Right renal pelvis (tissue), 4 donors: ENCODE results near the gene RNF180. TPM values are rescaled to one million over a fixed set of nuclear protein-coding genes. Genes with fewer than 3 reads are reported as not detected.
"Not testable (repeated sequence)": the region's sequence is repeated elsewhere in the genome, so short reads cannot be mapped to it uniquely, and the experiment has no call there.

ENCODE experiments used
- DNase-seq, 4 donors: peaks; one replicate each; pipeline ENCODE4 v3.0.0-alpha.2; 2013; ENCODE audit warnings: low read depth in 4 of 4, low spot score in 3 of 4, missing footprints in 1 of 4
- polyA plus RNA-seq, 4 donors: library from polyadenylated mRNA; unstranded; fragments of 120-200 nt; gene quantifications; one replicate each; pipeline ENCODE4 v1.2.1, GENCODE V29; 2013; ENCODE audit not compliant: insufficient read length in 4 of 4

RNF180 gene
- polyA plus RNA-seq, 4 donors = 9.2 to 14.0 (median 12.8) TPM

- no peak for DNase-seq
Measured at GRCh38 chr5:64260756-64261155, 95.1 kb downstream of the RNF180 start.

DNA sequence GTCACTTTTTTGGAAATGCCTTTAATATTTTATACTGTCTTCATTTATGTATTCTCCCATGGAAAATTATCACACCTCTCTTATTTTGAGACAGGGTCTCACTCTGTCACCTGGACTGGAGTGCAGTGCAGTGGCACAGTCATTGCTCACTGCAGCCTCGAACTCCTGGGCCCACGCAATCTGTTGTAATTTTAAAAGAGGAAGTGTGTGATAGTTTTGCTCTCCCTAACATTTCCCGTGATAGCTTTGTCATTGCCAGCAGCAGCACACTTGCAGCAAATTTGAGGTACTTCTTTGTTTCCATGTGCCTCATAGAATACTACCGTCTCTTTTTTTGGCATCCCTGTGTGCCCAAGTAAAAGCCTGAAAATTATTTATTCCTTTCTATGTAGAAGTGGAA lies 103.5 kb downstream of the RNF180 start:
- no peak for DNase-seq

DNA sequence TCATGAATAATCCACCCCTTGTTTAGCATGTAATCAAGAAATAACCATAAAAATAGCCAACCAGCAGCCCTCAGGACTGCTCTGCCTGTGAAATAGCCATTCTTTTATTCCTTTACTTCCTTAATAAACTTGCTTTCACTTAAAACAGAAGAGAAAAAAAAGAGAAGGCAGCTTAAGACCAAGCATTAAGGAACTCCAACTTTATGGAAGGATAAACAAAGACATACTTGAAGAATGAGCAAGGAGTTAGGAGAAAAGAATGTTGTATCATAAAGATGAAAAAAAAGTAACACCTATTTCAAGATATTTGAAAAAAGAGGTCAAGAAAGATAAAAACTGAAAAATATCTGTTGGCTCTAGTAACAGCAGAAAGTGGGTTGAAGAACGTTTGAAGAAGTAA lies 107.6 kb downstream of the RNF180 start:
- no peak for DNase-seq

DNA sequence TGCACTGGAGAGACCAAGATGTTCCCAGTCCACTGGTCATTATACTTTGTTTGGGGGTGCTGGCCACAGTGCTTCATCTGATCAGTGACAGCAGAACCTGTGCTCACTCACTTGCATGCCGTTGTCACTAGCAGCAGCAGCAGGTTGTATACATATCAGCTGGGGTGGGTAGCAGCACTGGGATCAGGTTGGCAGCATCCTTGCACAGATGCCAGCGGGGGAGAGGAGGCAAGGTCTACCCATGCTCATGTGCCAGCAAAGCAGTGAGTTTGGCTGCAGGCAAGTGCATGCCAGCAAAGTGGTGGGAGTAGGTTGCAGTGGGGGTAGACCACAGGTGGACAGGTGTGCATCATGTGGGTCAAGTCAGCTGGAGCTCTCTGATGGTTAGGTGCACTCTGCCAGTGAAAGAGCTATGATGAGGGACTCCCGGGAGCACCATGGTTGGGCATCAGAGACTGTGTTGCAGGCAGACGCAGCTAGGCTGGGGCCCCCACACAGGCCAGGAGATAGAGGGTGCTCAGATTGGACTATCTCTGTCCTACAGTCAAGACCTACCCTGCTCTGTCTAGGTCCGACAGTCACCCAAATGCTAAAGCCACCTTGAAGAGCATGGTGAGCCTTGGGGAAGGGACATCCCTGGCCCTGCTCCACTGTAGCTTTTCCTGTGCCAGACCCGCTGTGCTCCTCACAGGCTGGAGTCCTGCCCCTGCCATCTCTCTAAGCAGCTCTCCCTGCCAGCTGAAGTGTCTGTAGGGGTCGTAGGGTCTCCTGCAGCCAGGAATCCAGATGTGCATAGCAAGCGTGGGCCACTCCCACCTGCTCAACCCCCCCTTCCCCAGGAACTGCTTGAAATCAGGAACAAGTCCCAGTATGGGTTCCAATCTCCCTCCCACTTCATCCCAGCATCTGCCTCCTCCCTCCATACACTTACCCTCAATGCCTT lies 119.8 kb downstream of the RNF180 start:
- DNase-seq = no peak

DNA sequence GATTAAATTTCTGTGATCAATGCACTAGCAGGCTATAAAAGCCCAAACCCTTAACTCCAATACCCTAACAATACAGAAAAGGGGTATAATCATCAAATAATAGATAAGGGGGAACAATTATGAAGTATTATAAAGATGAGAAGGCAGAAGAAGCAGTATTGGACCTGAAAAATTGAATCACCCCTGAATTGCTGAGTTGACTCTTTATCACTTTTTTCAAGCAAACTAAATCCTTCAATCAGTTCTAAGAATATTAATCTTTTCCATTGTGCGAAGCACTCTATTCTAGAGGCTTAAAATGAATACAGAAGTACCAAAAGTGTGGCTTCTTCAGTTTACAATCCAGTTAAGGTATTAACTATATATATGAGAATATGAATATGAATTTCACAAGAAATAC lies 120.7 kb downstream of the RNF180 start:
- DNase-seq = no peak

- DNase-seq = not testable (repeated sequence)
Measured at GRCh38 chr5:64288496-64288895, 122.9 kb downstream of the RNF180 start.

DNA sequence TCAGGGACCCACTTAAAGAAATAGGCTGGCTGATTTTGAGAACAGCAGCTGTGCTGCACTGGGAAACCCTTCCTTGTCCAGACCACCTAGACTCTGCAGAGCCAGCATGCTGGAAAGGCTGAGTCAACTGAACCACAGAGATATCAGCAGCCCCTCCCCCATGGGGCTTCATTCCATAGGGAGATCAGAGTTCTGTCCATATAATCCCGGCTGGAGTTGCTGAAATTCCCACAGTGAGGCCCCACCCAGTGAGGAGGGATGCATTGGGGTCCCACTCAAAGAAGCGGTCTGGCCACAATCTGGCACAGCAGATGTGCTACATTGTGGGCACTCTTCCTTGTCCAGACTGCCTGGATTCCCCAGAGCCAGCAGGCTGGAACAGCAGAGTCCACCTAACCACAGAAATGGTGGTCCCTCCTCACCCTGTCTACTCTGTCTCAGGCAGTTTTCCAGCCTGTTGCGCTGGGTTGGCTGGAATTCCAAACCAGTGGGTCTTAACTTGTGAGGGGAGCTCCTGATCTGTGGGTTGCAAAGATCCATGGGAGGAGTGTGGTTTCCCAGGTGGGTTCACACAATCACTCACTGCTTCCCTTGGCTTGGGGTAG lies 127.1 kb downstream of the RNF180 start:
- no peak for DNase-seq

GRCh38 chr5:64295101-64295500 lies 129.5 kb downstream of the RNF180 start:
- DNase-seq = no peak

DNA sequence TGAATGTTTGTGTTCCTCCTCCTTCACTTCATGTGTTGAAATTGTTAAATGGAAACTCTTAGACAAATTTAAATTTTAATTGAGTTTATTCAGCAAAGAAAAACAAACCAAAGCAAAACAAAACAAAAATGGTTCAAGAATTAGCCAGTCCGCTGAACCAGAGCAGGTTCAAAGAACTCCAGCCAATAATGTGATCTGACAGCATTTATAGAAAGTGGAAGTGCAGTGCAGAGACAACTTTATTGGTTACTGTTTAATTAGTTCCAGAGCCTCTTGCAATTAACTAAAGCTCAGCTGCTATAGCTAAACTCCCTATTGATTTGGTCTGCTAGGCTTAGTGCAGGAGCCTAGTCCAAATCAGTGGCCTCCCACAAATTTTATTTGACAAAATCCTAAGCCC lies 132.9 kb downstream of the RNF180 start:
- DNase-seq = no peak

- DNase-seq = no peak
Measured at GRCh38 chr5:64299805-64300204, 134.2 kb downstream of the RNF180 start.

DNA sequence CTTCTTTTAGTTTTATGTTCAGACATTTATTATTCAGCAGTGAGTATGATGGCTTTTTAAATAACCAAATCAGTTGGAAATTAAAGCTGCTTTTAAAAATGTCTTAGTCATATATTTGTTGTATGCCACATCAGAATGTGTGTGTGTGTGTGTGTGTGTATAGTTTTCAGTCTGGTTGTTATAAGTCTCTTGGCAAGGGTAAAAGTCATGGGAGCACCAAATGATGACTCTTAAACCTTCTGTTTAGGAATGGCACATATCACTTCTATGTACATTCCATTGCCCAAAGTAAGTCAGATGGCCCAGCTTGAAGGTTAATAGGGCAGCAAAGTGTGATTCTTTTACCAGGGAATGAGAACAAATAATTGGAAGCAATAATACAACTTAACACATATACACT lies 135.9 kb downstream of the RNF180 start:
- DNase-seq = no peak

DNA sequence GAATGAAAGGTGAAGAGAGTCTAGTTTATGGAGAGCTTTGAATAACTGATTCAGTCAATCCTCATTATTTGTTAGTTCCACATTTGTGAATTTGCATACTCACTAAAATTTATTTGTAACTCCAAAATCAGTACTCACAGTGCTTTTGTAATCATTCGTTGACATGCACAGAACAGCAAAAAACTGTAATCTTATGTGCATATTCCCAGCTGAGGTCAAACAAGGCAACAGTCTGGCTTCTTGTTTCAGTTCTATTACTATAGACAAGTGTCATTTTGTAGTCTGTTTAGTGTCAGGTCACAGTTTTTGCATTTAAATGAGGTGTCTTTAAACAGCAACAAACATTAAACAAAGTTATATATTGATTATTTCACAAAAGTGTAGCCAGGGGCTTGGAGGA lies 142.5 kb downstream of the RNF180 start:
- DNase-seq = no peak

DNA sequence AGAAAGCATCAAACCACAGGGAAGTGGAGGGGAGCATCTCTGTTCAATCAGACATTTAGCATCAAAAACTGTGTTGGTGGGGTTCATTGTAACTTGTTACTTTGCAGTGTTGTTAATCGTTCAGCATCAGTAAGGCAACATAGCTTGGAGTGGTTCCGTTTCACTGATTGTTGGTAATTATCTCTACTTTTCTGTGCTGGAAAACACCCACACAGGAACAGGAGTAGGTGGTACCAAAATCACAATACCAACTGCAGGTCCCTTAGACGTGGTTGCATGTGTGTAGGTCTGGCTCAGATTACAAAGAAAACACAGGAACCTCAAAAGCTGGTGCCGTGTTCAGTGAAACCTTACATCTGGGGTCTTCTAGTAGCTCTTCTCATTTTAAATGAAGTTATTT lies 146.8 kb downstream of the RNF180 start:
- peak in 1 of 4 donors; percentile 13 for DNase-seq

- no peak for DNase-seq
Measured at GRCh38 chr5:64315778-64316177, 150.1 kb downstream of the RNF180 start.

- DNase-seq = no peak
Measured at GRCh38 chr5:64318175-64318574, 152.5 kb downstream of the RNF180 start.

- DNase-seq = no peak
Measured at GRCh38 chr5:64323591-64323990, 157.9 kb downstream of the RNF180 start.

- no peak for DNase-seq
Measured at GRCh38 chr5:64330728-64331231, 165.1 kb downstream of the RNF180 start.

DNA sequence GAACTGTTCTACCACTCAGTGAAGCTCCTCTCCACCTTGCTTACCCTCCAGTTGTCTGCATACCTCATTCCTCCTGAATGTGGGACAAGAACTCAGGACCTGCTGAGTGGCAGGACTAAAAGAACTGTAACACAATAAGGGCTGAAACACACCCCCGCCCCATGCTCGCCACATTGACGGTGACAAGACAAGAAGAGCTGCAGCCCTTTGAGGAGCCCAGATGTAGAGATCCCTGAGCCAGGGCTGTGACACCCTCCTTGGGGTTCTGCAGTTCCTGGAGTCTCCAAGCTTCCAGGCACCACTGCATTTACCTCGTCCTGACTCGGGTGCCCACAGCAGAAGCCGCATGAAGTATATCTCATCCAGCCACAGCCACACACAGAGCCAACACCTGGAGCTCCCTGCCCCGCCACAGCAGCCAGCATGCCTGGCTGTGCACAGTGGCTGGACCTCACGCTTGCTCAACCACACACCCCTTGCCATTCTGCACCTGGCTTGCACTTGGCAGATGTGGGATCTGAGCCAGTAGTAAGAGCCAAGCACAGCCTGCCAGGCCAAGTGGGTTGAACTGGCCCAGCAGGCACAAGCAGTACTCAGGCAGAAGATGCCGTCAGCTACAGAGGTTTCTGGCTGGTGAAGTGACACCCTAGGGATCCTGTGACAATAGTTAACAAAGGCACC lies 166.1 kb downstream of the RNF180 start:
- no peak for DNase-seq

- DNase-seq = peak in 1 of 4 donors; percentile 15
Measured at GRCh38 chr5:64333886-64334285, 168.2 kb downstream of the RNF180 start.

- DNase-seq = no peak
Measured at GRCh38 chr5:64339769-64340168, 174.1 kb downstream of the RNF180 start.

DNA sequence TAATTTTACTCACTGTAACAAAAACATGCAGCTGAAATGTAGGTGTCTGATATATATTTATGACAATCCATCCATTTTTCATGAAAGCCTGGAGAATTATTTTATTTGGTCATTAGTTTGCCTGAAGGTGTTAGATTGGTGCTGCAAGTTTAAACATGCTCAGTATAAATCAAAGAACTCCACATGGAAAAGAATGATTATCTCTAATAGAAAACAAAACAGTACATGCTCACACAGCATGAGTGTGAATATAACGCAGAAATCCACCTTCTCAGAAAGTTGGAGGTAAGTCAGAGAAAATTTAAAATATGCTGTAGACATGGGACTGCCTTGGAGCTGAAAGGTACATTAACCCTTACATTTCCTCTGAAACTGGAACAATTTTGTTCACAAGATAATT lies 174.7 kb downstream of the RNF180 start:
- no peak for DNase-seq
